ENCODE data around the gene MIPOL1.

DNA sequence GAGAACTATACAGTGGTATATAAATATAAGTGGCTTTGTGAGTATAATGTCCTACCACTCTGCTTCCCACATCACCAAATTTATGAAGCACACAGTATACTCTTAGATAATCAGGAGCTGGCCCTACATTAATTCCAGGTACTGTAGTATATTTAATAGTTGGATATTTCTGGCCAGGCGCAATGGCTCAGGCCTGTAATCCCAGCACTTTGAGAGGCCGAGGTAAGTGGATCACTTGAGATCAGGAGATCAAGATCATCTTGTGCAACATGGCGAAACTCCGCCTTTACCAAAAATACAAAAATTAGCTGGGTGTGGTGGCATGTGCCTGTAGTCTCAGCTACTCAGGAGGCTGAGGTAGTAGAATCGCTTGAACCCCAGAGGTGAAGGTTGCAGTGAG is 293.3 kb downstream of the MIPOL1 start:
- TF ChIP-seq, protein P1, sequence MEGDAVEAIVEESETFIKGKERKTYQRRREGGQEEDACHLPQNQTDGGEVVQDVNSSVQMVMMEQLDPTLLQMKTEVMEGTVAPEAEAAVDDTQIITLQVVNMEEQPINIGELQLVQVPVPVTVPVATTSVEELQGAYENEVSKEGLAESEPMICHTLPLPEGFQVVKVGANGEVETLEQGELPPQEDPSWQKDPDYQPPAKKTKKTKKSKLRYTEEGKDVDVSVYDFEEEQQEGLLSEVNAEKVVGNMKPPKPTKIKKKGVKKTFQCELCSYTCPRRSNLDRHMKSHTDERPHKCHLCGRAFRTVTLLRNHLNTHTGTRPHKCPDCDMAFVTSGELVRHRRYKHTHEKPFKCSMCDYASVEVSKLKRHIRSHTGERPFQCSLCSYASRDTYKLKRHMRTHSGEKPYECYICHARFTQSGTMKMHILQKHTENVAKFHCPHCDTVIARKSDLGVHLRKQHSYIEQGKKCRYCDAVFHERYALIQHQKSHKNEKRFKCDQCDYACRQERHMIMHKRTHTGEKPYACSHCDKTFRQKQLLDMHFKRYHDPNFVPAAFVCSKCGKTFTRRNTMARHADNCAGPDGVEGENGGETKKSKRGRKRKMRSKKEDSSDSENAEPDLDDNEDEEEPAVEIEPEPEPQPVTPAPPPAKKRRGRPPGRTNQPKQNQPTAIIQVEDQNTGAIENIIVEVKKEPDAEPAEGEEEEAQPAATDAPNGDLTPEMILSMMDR (IDR thresholded peaks at IDR 0.05 in 8 of 11, conservative IDR thresholded peaks at IDR 0.05 in 3 of 11) = no peak
- TF ChIP-seq POLR2AphosphoS5 (IDR thresholded peaks at IDR 0.05) = no peak
